HEK293T (cell line): ENCODE measurements around the gene MAP4K1.

Experiments
- ARNT ChIP-seq: fragments of 450-650 bp; IDR thresholded peaks from 2 replicates; pipeline ENCODE4 v1.6.1; 2017; ENCODE audit warnings: mild to moderate bottlenecking
- BHLHE40 ChIP-seq: fragments of 450-650 bp; IDR thresholded peaks from 2 replicates; pipeline ENCODE4 v1.6.1; 2016; ENCODE audit warnings: mild to moderate bottlenecking, moderate library complexity, borderline replicate concordance
- CTBP1 ChIP-seq: fragments of 450-650 bp; IDR thresholded peaks from 2 replicates; pipeline ENCODE4 v1.6.1; 2016; ENCODE audit warnings: borderline replicate concordance
- ELF4 ChIP-seq: fragments of 450-650 bp; IDR thresholded peaks from 2 replicates; pipeline ENCODE4 v1.6.1; 2017; ENCODE audit warnings: antibody characterized with exemption
- FOXK2 ChIP-seq: fragments of 450-650 bp; IDR thresholded peaks from 2 replicates; pipeline ENCODE4 v1.6.1; 2016; ENCODE audit warnings: mild to moderate bottlenecking
- FOXM1 ChIP-seq: fragments of 450-650 bp; IDR thresholded peaks from 2 replicates; pipeline ENCODE4 v1.6.1; 2017; ENCODE audit warnings: mild to moderate bottlenecking, borderline replicate concordance
- L3MBTL2 ChIP-seq: fragments of 450-650 bp; conservative IDR thresholded peaks from 2 replicates; pipeline ENCODE4 v1.6.1; 2016; ENCODE audit warnings: mild to moderate bottlenecking
- LEF1 ChIP-seq: fragments of 450-650 bp; IDR thresholded peaks from 2 replicates; pipeline ENCODE4 v1.6.1; 2017; ENCODE audit warnings: mild to moderate bottlenecking, borderline replicate concordance
- NFRKB ChIP-seq: fragments of 450-650 bp; IDR thresholded peaks from 2 replicates; pipeline ENCODE4 v1.6.1; 2016; ENCODE audit warnings: mild to moderate bottlenecking, moderate library complexity
- SP1 ChIP-seq: fragments of 450-650 bp; IDR thresholded peaks from 2 replicates; pipeline ENCODE4 v1.6.1; 2017
- SUZ12 ChIP-seq: fragments of 450-650 bp; IDR thresholded peaks from 2 replicates; pipeline ENCODE4 v1.6.1; 2016; ENCODE audit warnings: mild to moderate bottlenecking
- TF ChIP-seq, protein P1 (sequence below): fragments of 450-650 bp; IDR thresholded peaks from 2 replicates; pipeline ENCODE4 v1.6.1; 2016

DNA sequence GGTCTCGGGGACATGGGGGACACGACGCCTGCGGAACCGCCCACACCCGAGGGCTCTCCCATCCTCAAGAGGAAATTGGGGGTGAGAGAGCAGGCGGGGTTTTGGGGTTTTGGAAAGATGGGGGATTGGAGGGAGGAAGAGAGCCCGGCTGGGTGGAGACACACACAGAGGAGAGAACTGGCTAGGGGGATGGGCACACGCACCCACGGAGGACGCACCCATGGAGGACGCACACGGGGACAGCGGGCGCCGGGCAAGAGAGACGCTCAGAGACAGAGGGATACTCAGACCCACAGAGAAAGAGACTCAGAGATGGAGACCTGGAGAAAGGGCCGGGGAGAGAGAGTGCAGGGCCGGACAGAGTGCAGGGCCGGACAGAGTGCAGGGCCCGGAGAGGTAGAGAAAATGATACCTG, 52.1 kb downstream of the MAP4K1 start:
- TF ChIP-seq, protein P1, sequence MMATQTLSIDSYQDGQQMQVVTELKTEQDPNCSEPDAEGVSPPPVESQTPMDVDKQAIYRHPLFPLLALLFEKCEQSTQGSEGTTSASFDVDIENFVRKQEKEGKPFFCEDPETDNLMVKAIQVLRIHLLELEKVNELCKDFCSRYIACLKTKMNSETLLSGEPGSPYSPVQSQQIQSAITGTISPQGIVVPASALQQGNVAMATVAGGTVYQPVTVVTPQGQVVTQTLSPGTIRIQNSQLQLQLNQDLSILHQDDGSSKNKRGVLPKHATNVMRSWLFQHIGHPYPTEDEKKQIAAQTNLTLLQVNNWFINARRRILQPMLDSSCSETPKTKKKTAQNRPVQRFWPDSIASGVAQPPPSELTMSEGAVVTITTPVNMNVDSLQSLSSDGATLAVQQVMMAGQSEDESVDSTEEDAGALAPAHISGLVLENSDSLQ: no peak
- TF ChIP-seq FOXM1 (no peak), L3MBTL2 (no peak), ARNT (no peak), CTBP1 (no peak), NFRKB (no peak), ELF4 (no peak), BHLHE40 (no peak), SUZ12 (no peak), SP1 (no peak), FOXK2 (no peak), LEF1 (no peak)
